Gastroesophageal sphincter (tissue), 3 donors: ENCODE results near the gene MAGI3.

Experiments used
- POLR2A ChIP-seq, 2 donors: fragments of 450-650 bp; IDR thresholded peaks; one replicate each; pipeline ENCODE4 v1.6.1; 2017; ENCODE audit warnings: antibody characterized with exemption in 2 of 2, mild to moderate bottlenecking in 2 of 2, moderate library complexity in 1 of 2
- TF ChIP-seq, protein P1 (sequence below), 4 experiments: fragments of 200-600 bp in 2 of 4; fragments of 450-650 bp in 2 of 4; sonication (generic) in 1 of 4; IDR thresholded peaks; one replicate each; pipeline ENCODE4 v1.5.1; 2017 to 2019; ENCODE audit warnings: antibody characterized with exemption in 4 of 4, mild to moderate bottlenecking in 2 of 4, moderate library complexity in 2 of 4

DNA sequence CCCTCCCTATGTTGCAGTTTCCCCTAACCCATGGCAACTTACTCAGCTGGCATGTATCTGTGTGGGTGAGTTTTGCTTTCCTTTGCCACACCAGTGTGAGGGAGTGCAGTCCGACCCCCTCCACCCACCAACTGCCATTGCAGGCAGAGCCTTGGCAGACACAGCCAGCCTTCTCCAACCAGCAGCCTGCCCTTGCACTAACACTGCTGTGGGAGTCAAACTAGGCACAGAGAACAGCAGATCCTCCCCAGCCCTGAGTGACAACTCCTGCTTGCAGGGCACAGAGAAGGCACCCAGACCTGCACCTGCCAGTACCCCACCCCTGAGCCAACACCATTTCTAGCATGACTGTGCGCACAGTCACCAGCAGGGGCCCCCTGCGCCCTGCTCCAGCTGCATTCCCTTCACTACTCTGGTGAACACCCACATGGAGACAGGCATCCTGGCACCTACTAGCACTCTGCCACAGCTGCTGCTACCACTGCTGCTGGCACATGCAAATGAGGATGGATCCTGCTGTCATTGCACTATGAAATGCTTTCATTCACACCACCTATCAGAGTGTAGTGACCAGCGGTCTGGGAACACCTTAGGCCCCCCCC lies 98.4 kb downstream of the MAGI3 start:
- TF ChIP-seq, protein P1, sequence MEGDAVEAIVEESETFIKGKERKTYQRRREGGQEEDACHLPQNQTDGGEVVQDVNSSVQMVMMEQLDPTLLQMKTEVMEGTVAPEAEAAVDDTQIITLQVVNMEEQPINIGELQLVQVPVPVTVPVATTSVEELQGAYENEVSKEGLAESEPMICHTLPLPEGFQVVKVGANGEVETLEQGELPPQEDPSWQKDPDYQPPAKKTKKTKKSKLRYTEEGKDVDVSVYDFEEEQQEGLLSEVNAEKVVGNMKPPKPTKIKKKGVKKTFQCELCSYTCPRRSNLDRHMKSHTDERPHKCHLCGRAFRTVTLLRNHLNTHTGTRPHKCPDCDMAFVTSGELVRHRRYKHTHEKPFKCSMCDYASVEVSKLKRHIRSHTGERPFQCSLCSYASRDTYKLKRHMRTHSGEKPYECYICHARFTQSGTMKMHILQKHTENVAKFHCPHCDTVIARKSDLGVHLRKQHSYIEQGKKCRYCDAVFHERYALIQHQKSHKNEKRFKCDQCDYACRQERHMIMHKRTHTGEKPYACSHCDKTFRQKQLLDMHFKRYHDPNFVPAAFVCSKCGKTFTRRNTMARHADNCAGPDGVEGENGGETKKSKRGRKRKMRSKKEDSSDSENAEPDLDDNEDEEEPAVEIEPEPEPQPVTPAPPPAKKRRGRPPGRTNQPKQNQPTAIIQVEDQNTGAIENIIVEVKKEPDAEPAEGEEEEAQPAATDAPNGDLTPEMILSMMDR (IDR thresholded peaks at IDR 0.05), result no peak
- TF ChIP-seq POLR2A (IDR thresholded peaks at IDR 0.05), result no peak
